ENCODE data around the gene PDSS1.

- no peak for TF ChIP-seq POLR2AphosphoS5 (IDR thresholded peaks at IDR 0.05; ENCODE audit: low read depth, low read length)
- no peak for TF ChIP-seq POLR2A (IDR thresholded peaks at IDR 0.05; ENCODE audit: low read depth, low read length)
Measured at GRCh38 chr10:26728957-26729356, 31.5 kb downstream of the PDSS1 start.

All from GM12892 (cell line).